ENCODE measurements around the gene GATAD2A.

GATAD2A gene

GRCh38 chr19:19498255-19498991 is 92.9 kb downstream of the GATAD2A start:
- H3K36me3 Mint-ChIP-seq, result peaks cover 58% of the 10 kb centered on the region in 2 donors

DNA sequence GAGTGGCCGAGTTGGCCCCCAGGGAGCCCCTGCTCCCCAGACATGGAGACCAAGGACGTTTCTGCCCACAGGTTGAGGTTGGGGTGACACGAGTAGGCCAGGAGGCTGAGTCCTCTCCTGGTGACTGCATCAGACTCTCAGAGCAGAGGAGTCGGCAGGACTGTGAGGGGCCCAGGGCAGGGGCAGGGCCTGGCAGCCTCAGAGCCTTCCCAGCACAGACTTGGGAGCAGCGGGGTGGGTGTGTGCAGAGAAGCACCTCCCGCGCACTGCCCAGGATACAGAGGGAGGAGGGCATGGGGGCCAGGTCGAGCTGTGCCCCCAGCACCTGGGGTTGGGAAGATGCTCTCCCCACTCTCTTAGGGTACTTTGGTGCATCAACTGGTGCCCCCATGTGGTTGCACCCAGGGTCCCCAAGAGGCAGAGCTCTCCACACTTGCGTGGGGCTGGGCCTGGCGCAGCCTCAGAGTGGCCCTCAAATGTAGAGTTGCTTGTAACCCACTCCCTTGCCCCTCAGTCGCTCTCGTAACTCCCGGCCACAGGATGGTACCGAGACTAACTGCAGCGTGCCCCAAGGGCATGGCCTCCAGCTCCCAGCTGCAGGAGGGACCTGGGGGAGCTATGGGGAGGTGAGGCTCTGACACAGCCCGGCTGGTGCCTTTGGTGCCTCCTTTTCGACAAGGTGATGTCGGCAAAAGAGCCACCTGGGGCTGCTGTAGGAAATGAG is 94.0 kb downstream of the GATAD2A start:
- no peak overlapping the region for H3K4me3 Mint-ChIP-seq
- H3K4me1 Mint-ChIP-seq, result peaks cover 2 to 6% of the 10 kb centered on the region in 2 donors
- no peaks in the 10 kb centered on the region for H3K9me3 Mint-ChIP-seq
- ATAC-seq (replicated peaks) (no peak), DNase-seq (no peak)
- H3K27me3 Mint-ChIP-seq, result no peaks in the 10 kb centered on the region
- H3K27ac Mint-ChIP-seq, result peak overlapping the region; percentile 82
- H3K36me3 Mint-ChIP-seq, result peaks cover 54 to 60% of the 10 kb centered on the region in 2 donors

More at GRCh38 chr19:19498255-19498991, 92.9 kb downstream of the GATAD2A start:
- ATAC-seq (replicated peaks) (no peak), DNase-seq (no peak)
- Mint-ChIP-seq H3K4me1 (peaks cover 2 to 6% of the 10 kb centered on the region in 2 donors), H3K27me3 (no peaks in the 10 kb centered on the region), H3K27ac (peak overlapping the region; percentile 82), H3K4me3 (no peak overlapping the region), H3K9me3 (no peaks in the 10 kb centered on the region)

DNA sequence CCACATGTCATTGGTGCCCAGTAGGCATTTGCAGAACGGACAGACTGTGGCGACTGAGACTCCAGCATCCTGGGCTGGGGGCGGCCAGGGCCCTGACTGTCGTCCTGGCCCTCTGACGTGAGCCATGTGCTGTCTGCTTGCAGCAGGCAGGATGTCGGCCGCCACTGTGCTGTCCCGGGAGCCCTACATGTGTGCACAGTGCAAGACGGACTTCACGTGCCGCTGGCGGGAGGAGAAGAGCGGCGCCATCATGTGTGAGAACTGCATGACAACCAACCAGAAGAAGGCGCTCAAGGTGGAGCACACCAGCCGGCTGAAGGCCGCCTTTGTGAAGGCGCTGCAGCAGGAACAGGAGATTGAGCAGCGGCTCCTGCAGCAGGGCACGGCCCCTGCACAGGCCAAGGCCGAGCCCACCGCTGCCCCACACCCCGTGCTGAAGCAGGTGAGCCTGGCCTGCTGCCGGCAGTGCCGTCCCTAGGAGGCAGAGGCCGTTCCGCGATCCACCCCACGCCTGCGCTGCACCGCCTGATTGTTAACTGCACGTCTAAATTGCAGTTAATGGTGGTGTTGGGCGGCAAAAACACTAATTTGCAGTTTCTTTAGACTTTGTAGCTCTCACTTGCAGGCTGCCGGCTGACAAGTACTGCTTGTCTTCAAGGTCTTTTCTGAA is 95.6 kb downstream of the GATAD2A start:
- Mint-ChIP-seq H3K4me1 (no peaks in the 10 kb centered on the region), H3K4me3 (no peak overlapping the region), H3K27me3 (no peaks in the 10 kb centered on the region), H3K27ac (peak overlapping the region; percentile 59), H3K36me3 (peaks cover 54 to 59% of the 10 kb centered on the region in 2 donors), H3K9me3 (no peaks in the 10 kb centered on the region)
- ATAC-seq (replicated peaks) (no peak), DNase-seq (no peak)

DNA sequence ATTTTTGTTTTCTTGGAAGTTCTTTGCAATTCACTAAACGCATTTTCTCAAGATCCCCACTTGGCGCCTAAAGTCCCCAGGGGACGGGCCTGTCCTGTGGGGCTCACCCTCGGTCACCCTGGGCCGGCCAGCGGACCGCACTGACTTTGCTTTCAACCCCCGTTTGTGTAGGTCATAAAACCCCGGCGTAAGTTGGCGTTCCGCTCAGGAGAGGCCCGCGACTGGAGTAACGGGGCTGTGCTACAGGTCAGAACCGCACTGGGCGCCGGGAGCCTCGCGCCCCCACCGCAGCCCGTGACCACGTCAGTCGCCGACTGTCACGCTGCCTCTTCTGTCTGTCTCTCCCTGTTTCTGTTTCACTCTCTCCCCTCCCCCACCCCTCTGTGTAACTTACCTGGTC is 96.3 kb downstream of the GATAD2A start:
- H3K4me3 Mint-ChIP-seq, result no peak overlapping the region
- H3K36me3 Mint-ChIP-seq, result peaks cover 53 to 60% of the 10 kb centered on the region in 2 donors
- no peaks in the 10 kb centered on the region for H3K9me3 Mint-ChIP-seq

DNA sequence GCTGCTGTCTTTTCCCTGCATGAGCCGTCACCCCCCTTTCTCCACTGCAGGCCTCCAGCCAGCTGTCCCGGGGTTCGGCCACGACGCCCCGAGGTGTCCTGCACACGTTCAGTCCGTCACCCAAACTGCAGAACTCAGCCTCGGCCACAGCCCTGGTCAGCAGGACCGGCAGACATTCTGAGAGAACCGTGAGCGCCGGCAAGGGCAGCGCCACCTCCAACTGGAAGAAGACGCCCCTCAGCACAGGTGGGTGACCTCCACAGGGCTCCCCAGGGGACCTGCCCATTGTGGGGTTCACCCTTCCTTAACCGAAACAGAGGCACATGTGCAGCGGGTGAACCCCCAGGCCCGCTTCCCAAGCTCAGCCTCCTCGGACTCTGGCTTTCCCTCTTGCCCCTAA is 96.8 kb downstream of the GATAD2A start:
- DNase-seq (no peak), ATAC-seq (replicated peaks) (no peak)
- Mint-ChIP-seq H3K4me3 (no peak overlapping the region), H3K4me1 (no peaks in the 10 kb centered on the region), H3K9me3 (no peaks in the 10 kb centered on the region), H3K36me3 (peaks cover 53 to 59% of the 10 kb centered on the region in 2 donors), H3K27me3 (no peaks in the 10 kb centered on the region), H3K27ac (peak overlapping the region; percentile 69)

More for the DNA sequence above, 96.3 kb downstream of the GATAD2A start:
- peak overlapping the region; percentile 69 for H3K27ac Mint-ChIP-seq
- ATAC-seq (replicated peaks), result no peak
- no peaks in the 10 kb centered on the region for H3K4me1 Mint-ChIP-seq
- no peak for DNase-seq
- H3K27me3 Mint-ChIP-seq, result no peaks in the 10 kb centered on the region

GRCh38 chr19:19502808-19503602 is 97.5 kb downstream of the GATAD2A start:
- DNase-seq (no peak), ATAC-seq (replicated peaks) (no peak)
- Mint-ChIP-seq H3K27me3 (no peaks in the 10 kb centered on the region), H3K4me3 (no peak overlapping the region), H3K9me3 (no peaks in the 10 kb centered on the region), H3K4me1 (no peaks in the 10 kb centered on the region), H3K36me3 (peaks cover 57 to 64% of the 10 kb centered on the region in 2 donors), H3K27ac (peak overlapping the region; percentile 33)

DNA sequence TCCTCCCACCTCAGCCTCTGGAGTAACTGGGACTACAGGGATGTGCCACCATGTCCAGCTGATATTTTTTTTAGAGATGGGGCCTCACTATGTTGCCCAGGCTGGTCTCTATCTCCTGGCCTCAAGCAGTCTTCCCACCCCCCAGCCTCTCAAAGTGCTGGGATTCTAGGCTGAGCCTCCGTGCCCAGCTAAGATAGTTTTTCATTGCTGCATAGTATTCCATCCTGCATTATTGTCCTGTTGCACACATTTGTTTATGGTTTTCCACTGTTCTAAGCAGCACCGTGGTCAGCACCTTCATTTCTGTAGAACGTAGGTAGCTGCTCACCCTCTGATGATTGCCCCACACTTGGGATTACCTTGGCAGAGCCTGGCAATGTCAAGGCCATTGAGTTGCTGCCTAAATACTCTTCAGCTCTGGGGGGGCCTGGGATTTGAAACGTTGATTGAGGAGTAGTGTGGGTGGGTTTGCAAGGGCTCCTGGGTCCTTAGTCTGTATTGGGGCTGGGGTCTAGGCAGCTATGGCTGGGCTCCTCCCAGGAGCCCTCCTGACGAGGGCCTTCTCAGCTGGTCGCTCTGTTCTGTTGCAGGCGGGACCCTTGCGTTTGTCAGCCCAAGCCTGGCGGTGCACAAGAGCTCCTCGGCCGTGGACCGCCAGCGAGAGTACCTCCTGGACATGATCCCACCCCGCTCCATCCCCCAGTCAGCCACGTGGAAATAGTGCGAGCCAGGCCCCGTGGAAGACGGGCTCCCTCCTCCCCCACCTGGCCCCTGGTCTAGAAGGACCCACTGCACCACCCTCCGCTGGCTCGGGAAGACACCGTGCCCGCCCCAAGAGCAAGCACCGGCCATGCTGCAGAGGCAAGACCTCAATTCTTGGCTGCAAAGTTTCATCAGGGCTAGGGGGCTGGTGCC is 99.5 kb downstream of the GATAD2A start:
- H3K36me3 Mint-ChIP-seq, result peaks cover 49 to 58% of the 10 kb centered on the region in 2 donors

GRCh38 chr19:19505669-19506326 is 100.3 kb downstream of the GATAD2A start:
- no peak for ATAC-seq (replicated peaks)

More for the DNA sequence above, 99.5 kb downstream of the GATAD2A start:
- DNase-seq (no peak), ATAC-seq (replicated peaks) (no peak)
- no peak overlapping the region for H3K27ac Mint-ChIP-seq
- no peaks in the 10 kb centered on the region for H3K27me3 Mint-ChIP-seq
- no peak overlapping the region for H3K4me3 Mint-ChIP-seq
- H3K9me3 Mint-ChIP-seq, result no peaks in the 10 kb centered on the region
- no peaks in the 10 kb centered on the region for H3K4me1 Mint-ChIP-seq

DNA sequence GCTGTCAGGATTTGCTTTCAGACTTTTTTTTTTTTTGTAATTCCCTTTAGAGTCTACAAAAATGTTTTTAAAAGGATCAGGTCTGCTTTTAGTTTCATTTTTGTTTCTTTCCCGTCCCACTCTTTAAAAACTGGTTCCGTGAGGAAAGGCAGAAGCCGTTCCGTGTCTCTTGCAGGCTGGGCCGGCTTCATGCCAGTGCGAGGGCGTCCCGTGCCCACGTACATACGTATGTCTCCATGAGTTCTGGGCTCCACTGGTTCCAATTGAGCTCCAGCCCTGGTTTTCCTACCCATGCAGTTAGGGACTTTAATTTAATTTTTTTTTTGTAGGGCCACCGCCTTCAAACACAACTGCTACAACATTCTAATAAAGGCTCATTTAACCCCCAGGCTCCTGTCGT is 101.1 kb downstream of the GATAD2A start:
- no peak for ATAC-seq (replicated peaks)
- H3K27ac Mint-ChIP-seq, result no peak overlapping the region

More at GRCh38 chr19:19505669-19506326, 100.3 kb downstream of the GATAD2A start:
- peaks cover 0 to 2% of the 10 kb centered on the region in 2 donors for H3K4me1 Mint-ChIP-seq
- H3K9me3 Mint-ChIP-seq, result no peaks in the 10 kb centered on the region
- no peak overlapping the region for H3K4me3 Mint-ChIP-seq
- H3K27me3 Mint-ChIP-seq, result no peaks in the 10 kb centered on the region
- peaks cover 48 to 57% of the 10 kb centered on the region in 2 donors for H3K36me3 Mint-ChIP-seq
- DNase-seq, result no peak
- H3K27ac Mint-ChIP-seq, result peak overlapping the region; percentile 37

DNA sequence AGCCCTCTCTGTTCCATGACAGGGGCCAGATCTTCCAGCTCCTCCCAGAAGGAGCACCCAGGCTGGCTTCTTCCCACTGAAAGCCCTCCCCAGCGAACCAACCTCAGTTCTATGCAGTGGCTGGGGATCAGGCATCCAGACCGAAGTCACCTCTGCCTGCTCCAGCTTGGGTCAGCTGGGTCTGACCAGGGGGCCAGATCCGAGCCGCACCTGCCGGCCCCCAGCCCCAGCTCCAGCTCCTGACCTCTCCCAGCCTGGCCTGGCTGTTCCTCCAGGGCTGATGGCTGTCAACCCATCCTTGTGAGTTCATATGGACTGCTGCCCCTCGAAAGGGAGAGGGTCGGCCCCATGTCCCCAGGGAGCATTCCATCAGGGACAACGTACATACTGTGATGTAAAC is 101.9 kb downstream of the GATAD2A start:
- ATAC-seq (replicated peaks), result no peak
- Mint-ChIP-seq H3K27me3 (no peaks in the 10 kb centered on the region), H3K4me1 (peaks cover 0 to 3% of the 10 kb centered on the region in 2 donors)

More for the DNA sequence above, 101.1 kb downstream of the GATAD2A start:
- Mint-ChIP-seq H3K27me3 (no peaks in the 10 kb centered on the region), H3K4me3 (no peak overlapping the region), H3K4me1 (peaks cover 0 to 2% of the 10 kb centered on the region in 2 donors), H3K9me3 (no peaks in the 10 kb centered on the region), H3K36me3 (peaks cover 45 to 53% of the 10 kb centered on the region in 2 donors)
- DNase-seq, result no peak

DNA sequence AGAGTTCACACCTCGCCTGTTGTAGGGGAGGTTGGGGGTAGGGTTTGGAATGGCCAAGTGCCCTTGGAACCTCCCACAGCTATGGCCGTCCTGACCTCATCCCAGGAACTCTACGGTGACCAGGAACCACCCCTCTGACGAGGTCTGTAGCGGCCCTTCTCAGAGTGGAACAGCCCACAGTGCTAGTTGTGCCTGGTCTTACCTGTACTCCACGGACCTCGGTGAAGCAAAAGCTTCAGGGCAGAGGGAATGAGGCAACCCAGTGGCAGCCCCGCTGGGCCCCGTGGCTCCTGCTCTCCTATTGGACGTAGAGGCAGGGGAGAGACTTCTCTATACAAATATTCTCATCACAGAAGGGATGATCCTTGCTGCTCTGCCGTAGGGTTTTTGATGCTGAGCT is 102.7 kb downstream of the GATAD2A start:
- Mint-ChIP-seq H3K4me1 (peaks cover 0 to 3% of the 10 kb centered on the region in 2 donors), H3K27me3 (no peaks in the 10 kb centered on the region), H3K4me3 (no peak overlapping the region), H3K27ac (no peak overlapping the region), H3K9me3 (no peaks in the 10 kb centered on the region), H3K36me3 (peaks cover 31 to 40% of the 10 kb centered on the region in 2 donors)
- DNase-seq (no peak), ATAC-seq (replicated peaks) (peak in 1 of 2 donors; percentile 16)

More for the DNA sequence above, 101.9 kb downstream of the GATAD2A start:
- H3K27ac Mint-ChIP-seq, result peak overlapping the region; percentile 42
- no peak for DNase-seq
- H3K36me3 Mint-ChIP-seq, result peaks cover 40 to 47% of the 10 kb centered on the region in 2 donors
- H3K4me3 Mint-ChIP-seq, result no peak overlapping the region
- no peaks in the 10 kb centered on the region for H3K9me3 Mint-ChIP-seq

- Mint-ChIP-seq H3K9me3 (no peaks in the 10 kb centered on the region), H3K4me3 (no peak overlapping the region), H3K4me1 (peaks cover 3 to 6% of the 10 kb centered on the region in 2 donors), H3K27me3 (no peaks in the 10 kb centered on the region), H3K27ac (peak overlapping the region; percentile 20), H3K36me3 (peaks cover 27 to 31% of the 10 kb centered on the region in 2 donors)
- DNase-seq (no peak), ATAC-seq (replicated peaks) (peak; percentile 16 to 19)
These were observed 105.0 kb downstream of the GATAD2A start for GRCh38 chr19:19510432-19510831.

All from stimulated activated naive B cell treated with anti-CD40 and anti-IgM and Interleukin-4, amounts not matched to agents 10 μg/mL and 1 μg/mL and 100 μg/mL, for 72 hours (primary cell).